Epithelial cell of alveolus of lung (primary cell): ENCODE results near the gene USP17L5. TPM values are rescaled to one million over a fixed set of nuclear protein-coding genes. Genes with fewer than 3 reads are reported as not detected.

ENCODE experiments used
- total RNA-seq: library from RNA; depleted of rRNA; stranded (reverse); fragments of >200 nt; gene quantifications from 2 replicates; pipeline ENCODE4 v1.2.1, GENCODE V29; 2015

The USP17L5 gene
- not detected in 2 replicates for total RNA-seq

DNA sequence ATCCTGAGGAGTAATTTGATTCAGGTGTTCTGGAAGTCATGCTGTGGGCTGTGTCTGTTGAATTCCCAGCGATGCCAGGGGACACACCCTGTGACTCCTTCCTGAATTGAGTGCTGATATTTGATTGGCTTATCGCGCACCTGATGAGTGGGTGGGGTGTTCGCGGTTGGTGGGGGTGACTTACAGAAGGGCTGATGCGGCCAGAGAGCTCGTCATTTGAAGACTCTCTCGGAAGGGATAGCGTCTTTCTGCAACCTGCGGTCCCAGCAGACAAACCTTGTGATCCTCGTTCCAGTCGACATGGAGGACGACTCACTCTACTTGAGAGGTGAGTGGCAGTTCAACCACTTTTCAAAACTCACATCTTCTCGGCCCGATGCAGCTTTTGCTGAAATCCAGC is at the start of gene USP17L5:
Gene USP17L5 (plus strand): TSS at position 301 of the 400 bp plus-strand sequence. CDS start 0 bp downstream, at position 301.

GRCh38 chr4:9324865-9325264 is 14.3 kb upstream of the USP17L5 start, which contains the start of gene USP17L24:
Gene USP17L24 (plus strand): TSS chr4:9325165. CDS start chr4:9325165, 0 bp downstream.

DNA sequence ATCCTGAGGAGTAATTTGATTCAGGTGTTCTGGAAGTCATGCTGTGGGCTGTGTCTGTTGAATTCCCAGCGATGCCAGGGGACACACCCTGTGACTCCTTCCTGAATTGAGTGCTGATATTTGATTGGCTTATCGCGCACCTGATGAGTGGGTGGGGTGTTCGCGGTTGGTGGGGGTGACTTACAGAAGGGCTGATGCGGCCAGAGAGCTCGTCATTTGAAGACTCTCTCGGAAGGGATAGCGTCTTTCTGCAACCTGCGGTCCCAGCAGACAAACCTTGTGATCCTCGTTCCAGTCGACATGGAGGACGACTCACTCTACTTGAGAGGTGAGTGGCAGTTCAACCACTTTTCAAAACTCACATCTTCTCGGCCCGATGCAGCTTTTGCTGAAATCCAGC is 9.6 kb upstream of the USP17L5 start, which contains the start of gene USP17L25:
Gene USP17L25 (plus strand): TSS at position 301 of the 400 bp plus-strand sequence. CDS start 0 bp downstream, at position 301.

DNA sequence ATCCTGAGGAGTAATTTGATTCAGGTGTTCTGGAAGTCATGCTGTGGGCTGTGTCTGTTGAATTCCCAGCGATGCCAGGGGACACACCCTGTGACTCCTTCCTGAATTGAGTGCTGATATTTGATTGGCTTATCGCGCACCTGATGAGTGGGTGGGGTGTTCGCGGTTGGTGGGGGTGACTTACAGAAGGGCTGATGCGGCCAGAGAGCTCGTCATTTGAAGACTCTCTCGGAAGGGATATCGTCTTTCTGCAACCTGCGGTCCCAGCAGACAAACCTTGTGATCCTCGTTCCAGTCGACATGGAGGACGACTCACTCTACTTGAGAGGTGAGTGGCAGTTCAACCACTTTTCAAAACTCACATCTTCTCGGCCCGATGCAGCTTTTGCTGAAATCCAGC is 4.8 kb upstream of the USP17L5 start, which contains the start of gene USP17L26:
Gene USP17L26 (plus strand): TSS at position 301 of the 400 bp plus-strand sequence. CDS start 0 bp downstream, at position 301.

GRCh38 chr4:9343848-9344247 is 4.6 kb downstream of the USP17L5 start, which contains the start of gene USP17L27:
Gene USP17L27 (plus strand): TSS chr4:9344148. CDS start chr4:9344148, 0 bp downstream.

DNA sequence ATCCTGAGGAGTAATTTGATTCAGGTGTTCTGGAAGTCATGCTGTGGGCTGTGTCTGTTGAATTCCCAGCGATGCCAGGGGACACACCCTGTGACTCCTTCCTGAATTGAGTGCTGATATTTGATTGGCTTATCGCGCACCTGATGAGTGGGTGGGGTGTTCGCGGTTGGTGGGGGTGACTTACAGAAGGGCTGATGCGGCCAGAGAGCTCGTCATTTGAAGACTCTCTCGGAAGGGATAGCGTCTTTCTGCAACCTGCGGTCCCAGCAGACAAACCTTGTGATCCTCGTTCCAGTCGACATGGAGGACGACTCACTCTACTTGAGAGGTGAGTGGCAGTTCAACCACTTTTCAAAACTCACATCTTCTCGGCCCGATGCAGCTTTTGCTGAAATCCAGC is 9.4 kb downstream of the USP17L5 start, which contains the start of gene USP17L28:
Gene USP17L28 (plus strand): TSS at position 301 of the 400 bp plus-strand sequence. CDS start 0 bp downstream, at position 301.

DNA sequence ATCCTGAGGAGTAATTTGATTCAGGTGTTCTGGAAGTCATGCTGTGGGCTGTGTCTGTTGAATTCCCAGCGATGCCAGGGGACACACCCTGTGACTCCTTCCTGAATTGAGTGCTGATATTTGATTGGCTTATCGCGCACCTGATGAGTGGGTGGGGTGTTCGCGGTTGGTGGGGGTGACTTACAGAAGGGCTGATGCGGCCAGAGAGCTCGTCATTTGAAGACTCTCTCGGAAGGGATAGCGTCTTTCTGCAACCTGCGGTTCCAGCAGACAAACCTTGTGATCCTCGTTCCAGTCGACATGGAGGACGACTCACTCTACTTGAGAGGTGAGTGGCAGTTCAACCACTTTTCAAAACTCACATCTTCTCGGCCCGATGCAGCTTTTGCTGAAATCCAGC is 14.1 kb downstream of the USP17L5 start, which contains the start of gene USP17L29:
Gene USP17L29 (plus strand): TSS at position 301 of the 400 bp plus-strand sequence. CDS start 0 bp downstream, at position 301.

GRCh38 chr4:9362829-9363228 is 23.6 kb downstream of the USP17L5 start, which contains the start of gene USP17L30:
Gene USP17L30 (plus strand): TSS chr4:9363129. CDS start chr4:9363129, 0 bp downstream.

Other genes starting within 250 kb of the USP17L5 start
- gene FAM90A26, start 169.0 kb upstream of the USP17L5 start, total RNA-seq, result not detected in 2 replicates
- not detected in 2 replicates for gene USP17L10, start 128.7 kb upstream of the USP17L5 start, total RNA-seq
- not detected in 2 replicates for gene USP17L11, start 124.0 kb upstream of the USP17L5 start, total RNA-seq
- not detected in 2 replicates for gene USP17L12, start 119.3 kb upstream of the USP17L5 start, total RNA-seq
- gene USP17L13, start 114.5 kb upstream of the USP17L5 start, total RNA-seq, result not detected in 2 replicates
- gene USP17L15, start 105.0 kb upstream of the USP17L5 start, total RNA-seq, result not detected in 2 replicates
- not detected in 2 replicates for gene USP17L17, start 95.5 kb upstream of the USP17L5 start, total RNA-seq
- gene USP17L18, start 90.8 kb upstream of the USP17L5 start, total RNA-seq, result not detected in 2 replicates
- gene USP17L19, start 86.0 kb upstream of the USP17L5 start, total RNA-seq, result not detected in 2 replicates
- gene USP17L20, start 81.3 kb upstream of the USP17L5 start, total RNA-seq, result not detected in 2 replicates
- not detected in 2 replicates for gene USP17L21, start 76.5 kb upstream of the USP17L5 start, total RNA-seq
- not detected in 2 replicates for gene USP17L22, start 71.8 kb upstream of the USP17L5 start, total RNA-seq
- not detected in 2 replicates for gene USP17L24, start 14.2 kb upstream of the USP17L5 start, total RNA-seq
- gene USP17L25, start 9.5 kb upstream of the USP17L5 start, total RNA-seq, result not detected in 2 replicates
- not detected in 2 replicates for gene USP17L26, start 4.7 kb upstream of the USP17L5 start, total RNA-seq
- not detected in 2 replicates for gene USP17L27, start 4.7 kb downstream of the USP17L5 start, total RNA-seq
- not detected in 2 replicates for gene USP17L28, start 9.5 kb downstream of the USP17L5 start, total RNA-seq
- gene USP17L29, start 14.2 kb downstream of the USP17L5 start, total RNA-seq, result not detected in 2 replicates
- gene USP17L30, start 23.7 kb downstream of the USP17L5 start, total RNA-seq, result not detected in 2 replicates
- not detected in 2 replicates for gene DEFB131A, start 105.0 kb downstream of the USP17L5 start, total RNA-seq